SW 1271 (cell line): ENCODE measurements around the gene ATP5F1D.
A peak's percentile ranks its signal among the peaks of the same experiment; 100 is the strongest.

Experiments
- DNase-seq, 2 experiments: peaks; one replicate each; lab custom pipeline; 2025; lab: John Stamatoyannopoulos, UW

ATP5F1D gene

DNA sequence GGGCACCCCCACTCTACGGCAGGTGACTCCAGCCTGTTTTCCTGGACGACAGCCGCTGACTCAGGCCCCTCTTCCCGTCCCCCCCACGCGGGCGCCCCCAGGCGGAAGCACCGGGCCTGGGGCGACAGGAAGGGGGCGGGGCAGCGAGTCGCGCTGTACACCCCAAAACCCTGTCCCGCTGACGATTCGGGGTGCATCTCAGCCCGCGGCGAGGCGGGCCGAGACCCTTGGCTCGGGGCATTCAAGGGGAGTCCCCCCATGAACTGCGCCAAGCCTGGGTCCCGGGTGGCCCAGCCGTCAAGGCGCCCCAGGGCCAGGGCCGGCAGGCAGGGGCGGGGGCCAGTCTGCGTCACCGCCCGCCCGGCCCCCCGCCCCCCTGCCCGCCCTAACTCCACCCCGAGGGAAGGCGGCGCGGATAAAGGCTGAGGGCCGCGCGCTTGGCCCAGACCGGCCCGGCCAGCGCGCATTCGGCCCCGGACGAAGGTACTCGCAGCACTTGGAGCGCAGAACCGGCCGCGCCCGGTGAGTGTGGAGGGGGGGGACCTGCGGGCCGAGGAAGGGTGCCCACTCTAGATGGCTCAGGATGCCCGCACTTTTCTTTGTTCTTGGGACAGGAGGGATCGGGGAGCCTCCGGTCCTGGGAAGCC is 6.7 kb downstream of the ATP5F1D start, which contains the start of gene MIDN:
TSS of gene MIDN (plus strand) at position 445 of the 647 bp plus-strand sequence. CDS start 1,714 bp downstream, outside the sequence.
- DNase-seq = peak; percentile 65 to 90

DNA sequence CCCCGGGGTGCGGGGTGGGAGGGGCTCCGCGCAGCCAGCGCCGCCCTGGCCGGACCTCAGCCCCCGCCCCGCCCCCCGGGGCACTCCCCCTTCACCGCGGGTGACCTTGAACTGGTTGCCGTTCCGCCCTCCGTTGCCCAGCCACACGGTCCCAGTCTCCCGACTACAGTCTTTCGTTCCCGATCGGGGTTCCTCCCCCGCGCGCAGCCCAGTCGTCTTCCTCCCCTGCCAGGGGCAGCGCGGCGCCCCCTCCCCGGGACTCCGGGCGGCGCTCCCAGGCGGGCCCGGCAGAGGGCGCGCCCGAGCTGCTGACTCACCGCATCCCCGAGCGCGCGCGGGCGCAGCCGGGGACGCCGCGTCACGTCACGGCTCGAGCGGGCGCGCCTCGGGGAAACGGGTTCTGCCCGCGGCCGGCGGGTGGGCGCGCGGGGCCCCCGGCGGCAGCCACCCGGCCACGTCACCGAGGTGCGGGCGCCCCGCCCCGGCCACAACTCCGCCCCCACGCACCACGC is 7.3 kb downstream of the ATP5F1D start:
- peak; percentile 55 to 90 for DNase-seq

DNA sequence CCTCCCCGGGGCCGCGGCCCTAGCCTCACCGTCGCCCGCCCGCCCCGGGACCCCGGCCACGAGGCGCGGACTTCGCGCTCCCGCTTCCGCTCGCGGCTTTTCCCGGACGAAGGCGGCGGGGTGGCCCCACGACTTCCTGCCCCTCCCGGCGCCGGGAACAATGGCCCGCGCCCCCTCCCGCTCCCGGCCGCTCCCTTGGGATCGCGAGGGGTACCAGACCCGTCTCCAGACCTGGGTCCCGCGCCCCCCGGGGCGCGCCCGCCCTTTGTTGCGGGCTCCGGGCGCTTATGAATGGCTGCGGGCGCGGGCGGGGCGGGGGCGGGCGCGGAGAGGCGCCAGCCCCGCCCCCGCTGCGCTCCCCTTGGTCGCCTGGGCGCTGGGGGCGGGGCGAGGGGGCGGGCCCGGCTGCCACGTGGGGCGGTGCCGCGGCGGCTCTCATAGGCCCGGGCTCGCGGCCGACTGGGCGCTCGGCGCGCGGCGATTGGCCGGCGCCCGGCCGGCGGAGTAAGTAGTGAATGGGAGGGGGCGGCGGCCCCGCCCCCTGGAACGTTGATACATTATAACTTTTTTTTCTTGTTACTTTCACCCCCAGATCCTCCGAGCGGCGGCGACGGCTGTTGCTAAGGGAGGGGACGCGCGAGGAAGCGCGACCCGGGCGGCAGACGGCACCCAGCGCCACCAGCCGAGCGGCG is 7.9 kb downstream of the ATP5F1D start:
- peak; percentile 77 to 94 for DNase-seq

DNA sequence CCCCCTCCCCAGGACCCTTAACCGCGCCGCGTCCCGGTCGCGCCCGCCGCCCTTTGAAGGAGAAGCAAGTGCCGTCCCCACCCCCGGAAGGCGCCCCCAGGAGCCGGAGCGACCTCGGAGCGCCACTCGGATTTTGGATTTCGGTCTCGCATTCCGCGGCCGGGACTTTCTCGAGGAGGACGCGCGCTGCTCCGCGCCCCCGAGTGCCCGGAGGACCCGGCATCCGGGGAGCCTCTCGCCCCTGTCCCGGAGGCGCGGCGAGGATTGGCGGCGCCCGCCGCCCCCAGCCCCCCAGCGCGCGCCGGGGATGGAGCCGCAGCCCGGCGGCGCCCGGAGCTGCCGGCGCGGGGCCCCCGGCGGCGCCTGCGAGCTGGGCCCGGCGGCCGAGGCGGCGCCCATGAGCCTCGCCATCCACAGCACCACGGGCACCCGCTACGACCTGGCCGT is 8.5 kb downstream of the ATP5F1D start:
- DNase-seq = no peak

DNA sequence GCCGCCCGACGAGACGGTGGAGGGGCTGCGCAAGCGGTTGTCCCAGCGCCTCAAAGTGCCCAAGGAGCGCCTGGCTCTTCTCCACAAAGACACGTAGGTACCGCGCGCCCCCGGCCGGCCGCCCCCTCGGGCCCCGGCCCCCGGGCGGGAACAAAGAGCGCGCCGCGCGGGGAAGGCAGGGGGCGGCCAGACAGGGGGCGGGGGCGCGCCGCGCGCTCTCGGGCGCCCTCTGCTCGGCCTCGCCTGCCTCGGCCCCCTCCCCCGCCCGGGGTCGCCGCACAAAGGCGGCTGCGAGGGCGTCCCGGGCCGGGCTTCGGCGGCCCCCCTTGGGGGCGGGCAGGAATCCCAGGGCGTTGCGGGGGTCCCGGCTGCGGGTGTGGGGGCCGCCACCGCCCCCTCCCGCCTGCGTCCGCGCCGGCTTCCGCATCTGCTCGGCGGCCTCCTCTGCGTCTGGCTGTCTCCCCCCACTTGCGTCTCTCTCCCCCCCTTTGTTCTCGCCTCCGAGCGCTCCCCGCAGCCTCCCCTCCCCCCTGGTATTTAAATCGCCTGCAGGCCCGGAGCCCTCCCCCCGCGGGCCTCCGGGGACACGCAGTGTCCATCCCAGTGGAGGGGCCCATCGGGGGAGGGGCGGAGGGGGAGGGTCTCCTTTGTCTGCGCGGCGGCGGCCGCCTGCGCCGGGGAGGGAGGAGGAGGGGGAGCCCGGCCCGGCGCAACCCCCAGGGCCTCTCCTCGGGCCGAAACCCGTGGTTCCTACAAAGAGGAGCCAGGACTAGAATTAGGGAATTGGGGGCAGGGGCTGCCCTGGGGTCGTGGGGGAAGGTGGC is 9.1 kb downstream of the ATP5F1D start:
- peak in 1 of 2 experiments; percentile 33 for DNase-seq

DNA sequence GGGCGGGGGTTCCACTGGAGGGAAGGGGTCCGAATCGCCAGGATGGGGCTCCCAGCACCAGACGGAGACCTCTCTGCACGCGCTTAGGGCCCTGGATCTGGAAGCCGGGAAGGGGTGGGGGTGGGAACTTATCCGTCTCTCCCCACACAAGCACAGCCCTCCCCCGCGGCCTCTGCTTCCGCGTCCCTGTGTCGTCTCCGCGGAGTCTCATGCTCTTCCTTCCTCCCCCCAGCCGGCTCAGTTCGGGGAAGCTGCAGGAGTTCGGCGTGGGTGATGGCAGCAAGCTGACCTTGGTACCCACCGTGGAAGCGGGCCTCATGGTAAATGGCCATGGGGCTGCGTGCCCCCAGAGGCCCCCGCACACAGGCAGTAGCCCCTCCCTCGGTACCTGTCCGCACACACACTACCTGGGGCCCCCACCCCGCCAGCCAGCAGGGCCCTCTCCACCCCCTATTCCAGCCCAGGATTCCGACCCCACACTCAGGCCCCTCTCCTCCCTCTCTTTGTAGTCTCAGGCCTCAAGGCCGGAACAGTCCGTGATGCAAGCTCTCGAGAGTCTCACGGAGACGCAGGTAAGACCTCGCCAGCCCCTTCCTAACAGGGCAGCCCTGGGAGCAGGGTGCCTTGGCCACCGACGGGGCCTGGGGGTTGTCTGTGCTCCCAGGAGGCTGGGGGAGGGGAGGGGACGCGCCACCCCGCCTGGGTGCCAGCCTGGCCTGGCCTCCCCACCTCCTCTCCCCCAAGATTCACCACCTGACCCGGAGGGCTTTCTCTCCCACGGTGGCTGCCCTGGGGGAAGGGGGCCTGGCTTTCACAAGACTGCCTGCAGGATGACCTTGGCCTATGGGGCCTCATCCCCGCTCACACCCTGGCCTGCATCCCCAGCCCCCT is 10.0 kb downstream of the ATP5F1D start:
- DNase-seq = peak in 1 of 2 experiments; percentile 47

DNA sequence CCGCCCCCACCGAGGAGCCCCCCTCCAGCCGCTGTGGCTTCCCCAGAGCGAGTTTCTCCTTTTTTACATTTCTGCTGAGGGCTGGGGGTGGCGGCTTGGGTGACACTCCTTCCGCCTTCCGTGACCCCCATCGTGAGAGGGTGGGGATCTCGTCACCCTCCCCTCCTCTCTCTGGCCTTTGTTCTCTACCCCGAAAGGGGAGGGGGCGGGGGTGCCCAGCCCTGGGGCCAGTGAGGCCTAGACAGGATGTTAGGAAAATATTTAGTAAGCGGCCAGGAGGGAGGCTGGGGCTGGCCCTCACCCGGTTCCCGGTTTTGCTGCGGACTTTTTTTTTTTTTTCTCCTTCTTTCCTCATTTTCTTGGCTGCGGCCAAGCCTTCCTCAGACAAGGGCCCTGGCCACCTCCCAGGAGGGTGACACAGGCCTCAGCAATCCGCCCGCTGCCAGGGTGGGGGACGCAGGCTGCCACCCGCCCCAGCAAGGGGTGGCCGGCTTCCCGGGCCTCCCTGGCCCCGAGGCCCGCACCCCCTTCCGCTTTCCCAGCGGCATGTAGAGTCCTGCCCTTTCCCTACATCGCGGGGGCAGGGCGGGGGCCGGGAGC is 10.8 kb downstream of the ATP5F1D start:
- peak in 1 of 2 experiments; percentile 67 for DNase-seq

DNA sequence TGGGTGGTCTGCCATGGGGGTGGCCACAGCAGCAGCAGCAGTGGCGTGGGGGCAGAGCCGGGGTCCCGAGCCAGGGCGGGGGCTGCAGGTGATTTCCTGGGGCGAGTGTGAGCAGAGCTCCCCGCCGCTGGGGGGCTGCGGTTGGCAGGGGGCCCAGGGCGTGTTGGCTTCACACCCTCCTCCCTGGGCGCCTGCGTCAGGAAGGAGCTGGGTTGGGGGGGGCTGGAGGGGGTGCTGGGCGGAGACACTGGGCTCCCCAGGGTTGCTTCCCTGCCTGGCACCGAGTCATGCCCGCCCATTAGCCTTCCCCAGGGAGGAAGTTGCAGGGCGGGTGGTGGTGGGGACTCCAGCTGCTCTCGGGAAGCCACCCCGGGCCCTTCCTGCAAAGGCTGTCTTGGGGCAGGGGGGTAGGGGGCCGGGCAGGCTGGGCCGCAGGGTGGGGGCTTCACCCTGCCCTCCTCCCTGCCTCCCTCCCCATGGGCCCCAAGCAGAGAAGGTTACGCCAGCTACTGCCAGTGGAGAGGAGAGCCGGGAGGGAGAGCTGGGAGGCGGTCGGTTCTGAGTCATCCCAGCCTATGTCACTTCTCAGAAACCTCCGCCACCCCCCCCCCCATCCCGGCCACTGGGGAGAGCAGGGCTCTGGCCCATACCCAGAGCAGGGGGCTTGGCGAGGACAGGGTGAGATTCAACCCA is 11.4 kb downstream of the ATP5F1D start:
- peak; percentile 76 to 88 for DNase-seq

DNA sequence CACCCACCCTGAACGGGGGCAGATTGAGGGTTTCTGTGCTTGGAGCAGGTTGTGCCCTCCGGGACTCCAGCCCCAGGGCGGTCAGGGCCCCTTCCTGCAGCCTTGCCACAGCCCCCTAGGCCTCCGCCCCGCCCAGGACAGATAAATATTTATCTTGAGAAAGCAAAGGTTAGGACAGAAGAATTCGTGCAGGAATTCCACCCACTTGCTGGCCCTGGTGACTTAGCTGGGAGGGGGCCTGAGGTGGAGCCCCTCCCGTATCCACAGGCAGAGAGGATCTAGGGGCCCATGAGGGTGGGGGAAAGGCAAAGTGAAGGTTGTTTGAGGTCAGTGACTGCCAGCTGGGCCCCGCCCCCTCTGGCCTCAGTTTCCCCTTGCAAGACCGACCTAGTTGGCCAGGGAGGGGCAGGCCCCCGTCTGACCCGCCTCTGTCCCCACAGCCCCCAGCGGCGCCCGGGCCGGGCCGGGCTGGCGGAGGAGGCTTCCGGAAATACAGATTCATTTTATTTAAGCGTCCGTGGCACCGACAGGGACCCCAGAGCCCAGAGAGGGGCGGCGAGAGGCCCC is 12.0 kb downstream of the ATP5F1D start:
- DNase-seq = peak in 1 of 2 experiments; percentile 59

DNA sequence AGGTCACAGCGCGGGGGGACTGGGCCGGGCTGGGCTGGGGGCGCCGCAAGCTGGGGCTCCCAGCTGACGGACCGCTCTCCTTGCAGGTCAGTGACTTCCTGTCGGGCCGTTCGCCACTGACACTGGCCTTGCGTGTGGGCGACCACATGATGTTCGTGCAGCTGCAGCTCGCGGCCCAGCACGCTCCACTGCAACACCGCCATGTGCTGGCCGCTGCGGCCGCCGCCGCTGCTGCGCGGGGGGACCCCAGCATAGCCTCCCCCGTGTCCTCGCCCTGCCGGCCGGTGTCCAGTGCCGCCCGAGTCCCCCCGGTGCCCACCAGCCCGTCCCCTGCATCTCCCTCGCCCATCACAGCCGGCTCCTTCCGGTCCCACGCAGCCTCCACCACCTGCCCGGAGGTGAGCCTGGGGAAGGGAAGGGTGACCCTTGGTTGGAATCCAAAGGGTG is 12.6 kb downstream of the ATP5F1D start:
- DNase-seq = no peak

DNA sequence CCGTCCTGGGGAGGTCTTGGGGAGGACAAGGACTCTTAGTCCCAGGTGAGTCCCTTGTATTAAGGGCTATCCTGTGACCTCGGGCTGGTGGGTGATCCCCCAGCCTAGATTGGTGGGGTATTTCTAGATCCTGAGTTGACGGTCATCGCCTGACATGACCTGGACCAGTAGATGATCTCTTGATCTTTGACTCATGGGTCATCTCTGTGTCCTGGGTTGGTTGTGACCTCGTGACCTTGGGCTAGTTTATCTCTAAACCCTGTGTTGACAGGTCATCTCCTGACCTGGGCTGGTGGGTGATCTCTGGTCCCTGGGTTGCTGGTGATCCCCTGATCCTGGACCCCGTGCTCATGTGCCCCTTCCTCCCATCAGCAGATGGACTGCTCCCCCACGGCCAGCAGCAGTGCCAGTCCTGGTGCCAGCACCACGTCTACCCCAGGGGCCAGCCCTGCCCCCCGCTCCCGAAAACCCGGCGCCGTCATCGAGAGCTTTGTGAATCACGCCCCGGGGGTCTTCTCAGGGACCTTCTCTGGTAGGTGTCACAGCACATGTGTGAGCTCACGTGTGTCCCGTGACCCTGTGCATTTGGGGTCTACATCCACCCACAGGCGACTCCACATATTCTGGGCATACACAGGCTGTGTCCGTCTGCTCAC is 13.1 kb downstream of the ATP5F1D start:
- no peak for DNase-seq

DNA sequence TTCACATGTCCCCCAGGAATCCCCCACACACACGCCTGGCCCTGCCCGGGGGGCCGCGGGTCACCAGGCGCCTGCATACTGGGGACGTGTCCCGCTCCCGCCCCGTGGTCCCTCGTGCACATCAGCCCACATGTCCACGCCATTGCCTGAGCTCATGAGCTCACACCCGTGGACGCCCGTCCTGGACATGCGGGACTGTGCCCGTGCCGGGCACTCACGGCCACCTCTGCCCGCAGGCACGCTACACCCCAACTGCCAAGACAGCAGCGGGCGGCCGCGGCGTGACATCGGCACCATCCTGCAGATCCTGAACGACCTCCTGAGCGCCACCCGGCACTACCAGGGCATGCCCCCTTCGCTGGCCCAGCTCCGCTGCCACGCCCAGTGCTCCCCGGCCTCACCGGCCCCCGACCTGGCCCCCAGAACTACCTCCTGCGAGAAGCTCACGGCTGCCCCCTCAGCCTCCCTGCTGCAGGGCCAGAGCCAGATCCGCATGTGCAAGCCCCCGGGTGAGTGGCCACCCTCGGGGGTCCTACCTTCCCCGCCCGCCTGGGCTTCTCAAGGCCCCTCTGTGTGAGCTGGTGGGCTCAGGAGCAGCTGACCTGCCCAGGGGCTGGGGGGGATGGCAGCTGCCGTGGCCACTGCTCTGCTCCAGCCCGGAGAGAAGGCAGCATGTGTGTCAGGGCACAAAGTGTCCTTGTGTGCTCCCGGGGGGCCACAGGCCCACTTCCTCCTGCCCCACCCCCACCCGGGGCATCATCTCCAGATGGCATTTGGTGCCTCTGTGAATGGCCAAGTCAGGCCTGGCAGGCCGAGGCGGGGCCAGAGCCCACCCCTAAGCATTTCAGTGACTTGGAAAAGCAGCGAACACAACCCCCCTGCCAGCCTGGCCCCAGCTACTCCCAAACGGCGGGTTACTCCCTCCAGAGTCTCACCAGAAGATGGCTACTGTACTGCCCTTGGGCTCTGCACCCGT is 13.9 kb downstream of the ATP5F1D start:
- DNase-seq = no peak

DNA sequence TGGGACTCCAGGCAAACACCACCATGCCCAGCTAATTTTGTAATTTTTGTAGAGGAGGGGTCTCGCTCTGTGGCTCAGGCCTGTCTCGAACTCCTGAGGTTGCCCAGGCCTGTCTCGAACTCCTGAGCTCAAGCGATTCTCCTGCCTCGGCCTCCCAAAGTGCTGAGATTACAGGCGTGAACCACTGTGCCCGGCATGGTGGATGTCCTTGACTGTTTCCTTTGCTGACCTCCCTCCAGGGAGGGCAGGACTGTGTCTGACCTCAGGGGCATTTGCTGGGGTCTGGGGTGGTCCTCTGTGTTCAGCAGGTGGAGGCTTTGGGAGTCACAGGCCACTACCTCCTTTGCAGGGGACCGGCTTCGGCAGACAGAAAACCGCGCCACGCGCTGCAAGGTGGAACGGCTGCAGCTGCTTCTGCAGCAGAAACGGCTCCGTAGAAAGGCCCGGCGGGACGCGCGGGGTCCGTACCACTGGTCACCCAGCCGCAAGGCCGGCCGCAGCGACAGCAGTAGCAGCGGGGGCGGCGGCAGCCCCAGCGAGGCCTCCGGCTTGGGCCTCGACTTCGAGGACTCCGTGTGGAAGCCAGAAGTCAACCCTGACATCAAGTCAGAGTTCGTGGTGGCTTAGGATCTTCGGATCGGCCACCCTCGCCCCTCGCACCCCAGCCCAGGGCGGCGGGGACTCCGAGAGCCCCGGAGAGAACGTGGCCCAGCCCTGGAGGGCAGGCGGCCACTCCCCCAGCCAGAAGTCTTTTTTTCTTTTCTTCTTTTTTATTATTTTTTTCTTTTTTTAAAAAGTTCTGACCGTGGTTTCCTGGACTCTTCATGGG is 15.3 kb downstream of the ATP5F1D start:
- no peak for DNase-seq

DNA sequence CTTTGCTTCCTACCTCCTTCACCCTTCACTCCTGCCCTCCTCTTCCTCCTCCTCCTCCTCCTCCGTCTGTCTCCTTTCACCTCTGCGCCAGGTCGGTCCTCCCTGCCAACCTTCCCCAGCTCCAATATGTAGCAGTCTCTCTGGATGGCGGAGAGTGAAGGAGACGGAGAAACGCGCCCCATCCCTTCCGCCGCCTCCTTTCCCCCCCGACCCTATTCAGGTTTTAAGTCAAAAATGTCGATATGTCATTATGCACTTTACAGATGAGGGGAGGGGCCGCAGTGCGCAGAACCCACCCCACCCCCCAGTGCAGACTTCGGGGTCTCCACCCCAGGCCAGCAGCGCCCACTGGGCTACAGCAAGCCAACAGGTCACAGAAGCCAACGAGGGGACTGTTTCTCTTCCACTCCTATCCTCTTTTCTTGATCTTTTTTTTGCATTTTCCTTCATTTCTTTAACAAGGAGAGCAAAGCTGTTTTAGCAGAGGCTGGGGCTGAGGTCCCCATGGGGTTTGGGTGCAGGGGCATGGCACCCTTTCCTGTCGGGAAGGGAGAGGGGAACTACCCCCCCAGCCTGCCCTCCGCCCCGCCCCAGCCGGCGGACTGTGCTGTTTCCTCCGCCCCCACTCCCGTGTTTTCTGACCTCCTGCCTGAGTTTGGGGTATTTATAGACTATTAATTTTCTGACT is 16.1 kb downstream of the ATP5F1D start:
- DNase-seq = no peak

DNA sequence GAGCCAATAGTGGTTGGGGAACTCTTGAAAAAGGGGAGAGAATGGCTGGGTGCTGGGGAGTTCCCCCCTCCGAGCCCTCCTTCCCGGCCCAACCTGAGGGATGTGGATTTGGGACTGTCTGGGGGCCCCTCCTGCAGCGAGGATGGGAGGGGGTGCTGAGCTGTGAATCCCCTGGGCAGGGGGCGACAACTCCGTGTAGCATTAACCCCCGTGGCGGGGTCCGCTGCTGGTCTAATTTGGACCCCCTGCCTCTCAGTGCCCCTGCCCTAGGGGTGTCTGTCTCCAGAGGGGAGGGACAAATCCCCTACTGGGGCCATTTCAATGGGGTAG is 16.6 kb downstream of the ATP5F1D start:
- DNase-seq = no peak

DNA sequence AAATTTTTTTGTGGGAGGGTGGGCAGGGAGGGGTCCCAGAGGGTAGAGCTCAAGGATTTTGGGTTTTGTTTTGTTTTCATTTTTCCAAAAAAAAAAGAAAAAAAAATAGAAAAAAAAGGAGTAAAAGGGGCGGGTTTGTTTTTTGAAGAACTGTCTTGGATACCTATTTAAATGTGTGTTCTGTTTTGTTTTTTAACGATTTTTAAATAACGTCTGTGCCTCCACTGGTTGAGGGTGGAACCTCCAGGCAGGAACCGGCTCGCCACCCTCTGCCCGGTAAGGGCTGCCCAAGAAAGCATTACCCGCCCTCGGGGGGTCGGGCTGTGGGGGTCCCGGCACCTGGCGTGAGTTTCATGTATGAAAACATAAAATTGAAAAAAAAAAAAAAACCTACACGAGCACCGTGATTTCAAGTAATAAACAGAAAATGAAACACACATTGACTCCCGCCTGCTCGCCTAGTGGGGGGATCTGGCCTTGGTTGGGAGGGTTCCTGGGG is 17.2 kb downstream of the ATP5F1D start:
- peak in 1 of 2 experiments; percentile 56 for DNase-seq
